Mesendoderm (in vitro differentiated cells): Measurements from ENCODE around the gene VAMP2.
"Not testable (repeated sequence)": the region's sequence is repeated elsewhere in the genome, so short reads cannot be mapped to it uniquely, and the experiment has no call there.

Experiments
- DNase-seq: peaks from one replicate; pipeline ENCODE4 v3.0.0; 2013
- H2AK5ac ChIP-seq: 2 replicates; pipeline ENCODE4 v1.6.1; 2013; ENCODE audit warnings: low read length, inconsistent platforms
- H2BK120ac ChIP-seq: 2 replicates; pipeline ENCODE4 v1.6.1; 2013; ENCODE audit warnings: low read depth, mild to moderate bottlenecking, low read length, moderate library complexity, mixed read lengths
- H2BK15ac ChIP-seq: replicated peaks from 2 replicates; pipeline ENCODE4 v1.6.1; 2013; ENCODE audit warnings: low read depth, mild to moderate bottlenecking, moderate library complexity
- H2BK5ac ChIP-seq: 2 replicates; pipeline ENCODE4 v1.6.1; 2013; ENCODE audit warnings: low read length, inconsistent platforms
- H3K18ac ChIP-seq: 2 replicates; pipeline ENCODE4 v1.6.1; 2013; ENCODE audit warnings: mild to moderate bottlenecking, low read length, mixed read lengths
- H3K23ac ChIP-seq: one replicate; pipeline ENCODE4 v1.6.1; 2013; ENCODE audit warnings: low read length
- H3K27ac ChIP-seq: 2 replicates; pipeline ENCODE4 v1.5.1; 2013; ENCODE audit warnings: low read depth, mild to moderate bottlenecking, inconsistent platforms, low read length, moderate library complexity
- H3K27me3 ChIP-seq: 2 replicates; pipeline ENCODE4 v1.6.1; 2013; ENCODE audit warnings: low read length, control low read depth, mild to moderate bottlenecking, inconsistent platforms; ENCODE audit not compliant: insufficient read depth, poor library complexity
- H3K36me3 ChIP-seq: 2 replicates; pipeline ENCODE4 v1.6.1; 2013; ENCODE audit warnings: low read length, inconsistent platforms; ENCODE audit not compliant: control insufficient read depth, insufficient read depth
- H3K4ac ChIP-seq: one replicate; pipeline ENCODE4 v1.6.1; 2013; ENCODE audit warnings: low read depth, mild to moderate bottlenecking, low read length, moderate library complexity
- H3K4me1 ChIP-seq: 2 replicates; pipeline ENCODE4 v1.6.1; 2013; ENCODE audit warnings: low read depth, low read length, inconsistent platforms; ENCODE audit not compliant: control insufficient read depth
- H3K4me2 ChIP-seq: 2 replicates; pipeline ENCODE4 v1.6.1; 2013; ENCODE audit warnings: low read length
- H3K4me3 ChIP-seq: 2 replicates; pipeline ENCODE4 v1.5.1; 2013; ENCODE audit warnings: mild to moderate bottlenecking, low read length
- H3K56ac ChIP-seq: one replicate; pipeline ENCODE4 v1.6.1; 2013; ENCODE audit warnings: low read length
- H3K79me1 ChIP-seq: 2 replicates; pipeline ENCODE4 v1.6.1; 2013; ENCODE audit warnings: low read length, inconsistent platforms
- H3K79me2 ChIP-seq: 2 replicates; pipeline ENCODE4 v1.6.1; 2013; ENCODE audit warnings: mild to moderate bottlenecking, low read length; ENCODE audit not compliant: control insufficient read depth, insufficient read depth
- H3K9ac ChIP-seq: 2 replicates; pipeline ENCODE4 v1.6.1; 2013; ENCODE audit warnings: low read length, inconsistent platforms
- H4K5ac ChIP-seq: one replicate; pipeline ENCODE4 v1.6.1; 2013; ENCODE audit warnings: low read length
- H4K8ac ChIP-seq: one replicate; pipeline ENCODE4 v1.6.1; 2013; ENCODE audit warnings: low read depth, mild to moderate bottlenecking, control low read depth, low read length, moderate library complexity
- WGBS: extraction: QIAGEN DNeasy Blood & Tissue Kit; methylation state at CpG from one replicate; pipeline ENCODE4 v1.1.7; 2013; ENCODE audit warnings: low lambda C conversion rate, missing lambda C conversion rate; ENCODE audit not compliant: insufficient coverage; ENCODE audit errors: extremely low coverage; 5-methylcytosine and 5-hydroxymethylcytosine counted together

The VAMP2 gene

DNA sequence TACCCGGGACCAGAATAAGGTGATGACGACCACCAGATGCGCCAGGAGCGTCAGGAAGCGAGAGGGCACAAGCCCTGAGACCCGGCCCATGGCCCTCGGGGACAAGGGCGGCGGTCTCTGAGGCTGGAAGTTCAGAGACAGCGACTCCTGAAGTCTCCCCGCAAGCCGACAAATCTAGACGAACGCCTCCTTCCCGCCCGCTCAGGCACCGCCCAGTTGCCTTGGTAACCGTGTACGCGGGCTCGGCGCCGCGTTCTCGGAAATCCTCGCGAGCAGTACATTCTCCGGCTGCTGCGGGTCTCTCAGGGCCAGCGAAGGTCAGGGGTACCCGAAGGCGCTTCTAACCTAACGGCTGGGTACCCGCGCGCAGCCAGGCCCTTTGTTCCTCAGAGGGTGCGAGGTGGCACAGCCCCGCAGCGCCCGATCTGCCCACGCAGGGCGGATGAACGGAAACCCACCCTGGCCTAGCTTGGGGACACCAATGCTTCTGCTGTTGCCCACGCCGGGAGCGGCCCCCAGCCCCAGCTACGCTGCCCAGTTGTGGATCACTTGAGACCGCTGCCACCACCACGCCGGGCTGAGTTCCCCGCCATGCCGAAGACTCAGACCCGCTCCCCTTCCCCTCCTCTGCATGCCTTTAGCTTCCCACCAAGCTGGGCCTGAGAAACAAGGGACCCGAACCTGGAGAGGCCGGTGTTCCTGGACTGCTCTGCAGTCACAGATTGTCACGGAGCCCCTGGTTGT, 13.6 kb upstream of the VAMP2 start, which contains the start of gene TMEM107:
TMEM107 (minus strand) TSS at position 184 of the 744 bp plus-strand sequence; CDS start at position 90, 94 bp downstream.
- Histone ChIP-seq H3K4me1 (peaks cover 7% of the 10 kb centered on the region), H3K9ac (peak within 1 kb of the TSS; percentile 82), H4K5ac (no peak within 1 kb of the TSS), H3K79me1 (no peaks in the 10 kb centered on the region), H3K27ac (peak within 1 kb of the TSS; percentile 51), H4K8ac (no peak within 1 kb of the TSS), H3K23ac (no peak within 1 kb of the TSS), H3K27me3 (no peaks in the 10 kb centered on the region), H2BK120ac (no peak within 1 kb of the TSS), H3K4me2 (peak within 1 kb of the TSS; percentile 83), H2BK5ac (no peak within 1 kb of the TSS), H3K4me3 (peak within 1 kb of the TSS; percentile 68), H3K36me3 (no peaks in the 10 kb centered on the region), H3K79me2 (no peaks in the 10 kb centered on the region), H3K56ac (peak within 1 kb of the TSS; percentile 91), H3K4ac (no peak within 1 kb of the TSS), H2AK5ac (peak within 1 kb of the TSS; percentile 55), H3K18ac (peak within 1 kb of the TSS; percentile 2), H2BK15ac (no peak within 1 kb of the TSS)
- DNase-seq: peak; percentile 96
- no CpG with 5 or more reads among the region's 56 CpGs for WGBS

- H2BK15ac ChIP-seq: no peak overlapping the region
- DNase-seq: no peak
- H3K27me3 ChIP-seq: no peaks in the 10 kb centered on the region
- no peak overlapping the region for H3K27ac ChIP-seq
- WGBS: no CpG with 5 or more reads among the region's 11 CpGs
- no peak overlapping the region for H2AK5ac ChIP-seq
- H2BK120ac ChIP-seq: no peak overlapping the region
- peak overlapping the region; percentile 90 for H3K56ac ChIP-seq
- no peak overlapping the region for H3K23ac ChIP-seq
- peaks cover 7% of the 10 kb centered on the region for H3K4me1 ChIP-seq
- H3K4me2 ChIP-seq: peak overlapping the region; percentile 67
- no peak overlapping the region for H2BK5ac ChIP-seq
- H3K4me3 ChIP-seq: peak overlapping the region; percentile 68
- H3K79me2 ChIP-seq: no peaks in the 10 kb centered on the region
- no peak overlapping the region for H3K18ac ChIP-seq
- H3K36me3 ChIP-seq: no peaks in the 10 kb centered on the region
- H3K4ac ChIP-seq: no peak overlapping the region
- no peak overlapping the region for H4K5ac ChIP-seq
- peak overlapping the region; percentile 82 for H3K9ac ChIP-seq
- H3K79me1 ChIP-seq: no peaks in the 10 kb centered on the region
- H4K8ac ChIP-seq: no peak overlapping the region
Measured at GRCh38 chr17:8175795-8176196, 13.0 kb upstream of the VAMP2 start.

DNA sequence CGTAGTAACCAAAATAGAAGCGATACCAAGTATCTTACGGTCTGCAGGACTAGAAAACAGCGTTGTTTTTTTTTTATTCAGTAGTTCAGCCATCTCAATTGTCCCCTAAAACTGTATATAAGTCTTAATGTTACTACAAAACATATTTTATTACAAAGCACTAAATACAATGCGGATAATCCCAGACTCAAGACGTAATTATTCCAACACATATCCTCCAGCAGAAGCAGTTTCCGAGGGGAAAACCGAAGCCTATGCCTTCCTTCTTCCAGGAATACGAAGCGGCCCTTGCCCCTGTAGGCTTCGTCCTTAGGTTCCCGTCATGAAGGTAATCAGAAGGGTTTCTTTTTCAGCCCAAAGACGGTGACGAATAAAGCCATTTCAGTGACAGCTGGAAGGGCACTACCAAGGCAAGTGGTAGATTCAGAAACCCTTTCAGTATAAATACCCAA, 11.1 kb upstream of the VAMP2 start:
- no peaks in the 10 kb centered on the region for H3K79me1 ChIP-seq
- no peaks in the 10 kb centered on the region for H3K79me2 ChIP-seq
- WGBS: no CpG with 5 or more reads among the region's 14 CpGs
- H3K23ac ChIP-seq: no peak overlapping the region
- H3K27ac ChIP-seq: no peak overlapping the region
- H3K56ac ChIP-seq: peak overlapping the region; percentile 66
- H3K4me3 ChIP-seq: no peak overlapping the region
- H4K5ac ChIP-seq: no peak overlapping the region
- no peak overlapping the region for H3K18ac ChIP-seq
- H2BK120ac ChIP-seq: no peak overlapping the region
- H3K27me3 ChIP-seq: no peaks in the 10 kb centered on the region
- H3K36me3 ChIP-seq: no peaks in the 10 kb centered on the region
- peaks cover 7% of the 10 kb centered on the region for H3K4me1 ChIP-seq
- no peak overlapping the region for H2BK15ac ChIP-seq
- H4K8ac ChIP-seq: no peak overlapping the region
- H3K4ac ChIP-seq: no peak overlapping the region
- H2AK5ac ChIP-seq: no peak overlapping the region
- no peak for DNase-seq
- peak overlapping the region; percentile 57 for H3K9ac ChIP-seq
- H2BK5ac ChIP-seq: no peak overlapping the region
- peak overlapping the region; percentile 37 for H3K4me2 ChIP-seq

DNA sequence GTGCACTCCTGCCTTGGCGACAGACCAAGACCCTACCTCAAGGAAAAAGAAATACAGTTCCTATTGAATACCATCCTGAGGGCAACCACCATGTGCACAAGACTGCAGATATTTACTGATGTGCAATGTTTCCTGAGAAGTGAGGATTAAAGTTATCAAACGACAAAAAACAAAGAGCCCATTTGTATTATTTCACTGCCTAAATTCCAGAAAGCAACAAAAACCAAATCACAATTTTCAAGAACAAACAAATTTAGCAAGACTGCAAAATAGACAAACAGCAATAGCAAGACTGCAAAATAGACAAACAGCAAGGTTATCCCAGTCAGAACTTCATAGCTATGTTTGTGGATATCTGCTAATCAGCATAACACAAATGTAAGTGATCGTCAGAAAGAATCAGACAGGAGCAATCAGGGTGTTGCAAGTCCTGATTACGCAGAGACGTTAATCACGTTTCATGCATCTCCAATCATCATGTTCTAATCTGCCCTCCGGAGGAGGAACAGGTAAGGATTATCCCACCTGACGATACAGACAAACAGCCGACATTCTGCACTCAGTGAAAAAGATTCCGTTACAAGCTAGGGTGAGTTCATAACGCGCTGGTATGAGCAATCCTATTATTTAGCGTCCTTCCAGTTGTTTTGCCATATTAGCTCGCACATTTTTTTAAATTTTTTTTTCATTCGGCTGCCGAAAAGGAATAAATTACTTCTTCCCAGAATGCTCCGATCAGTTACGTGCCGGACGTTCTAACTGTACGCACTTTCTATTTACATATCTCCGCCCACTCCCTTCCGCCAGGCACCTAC, 10.5 kb upstream of the VAMP2 start:
- no peaks in the 10 kb centered on the region for H3K79me1 ChIP-seq
- no peak overlapping the region for H3K4me3 ChIP-seq
- no peak overlapping the region for H4K8ac ChIP-seq
- no peak overlapping the region for H2BK5ac ChIP-seq
- H3K56ac ChIP-seq: peak overlapping the region; percentile 36
- WGBS: no CpG with 5 or more reads among the region's 23 CpGs
- H3K18ac ChIP-seq: no peak overlapping the region
- H3K79me2 ChIP-seq: no peaks in the 10 kb centered on the region
- no peak overlapping the region for H3K4me2 ChIP-seq
- no peaks in the 10 kb centered on the region for H3K36me3 ChIP-seq
- H2AK5ac ChIP-seq: no peak overlapping the region
- H2BK120ac ChIP-seq: no peak overlapping the region
- no peak overlapping the region for H4K5ac ChIP-seq
- peaks cover 7% of the 10 kb centered on the region for H3K4me1 ChIP-seq
- no peak overlapping the region for H3K4ac ChIP-seq
- H3K27ac ChIP-seq: no peak overlapping the region
- no peak overlapping the region for H3K9ac ChIP-seq
- no peaks in the 10 kb centered on the region for H3K27me3 ChIP-seq
- DNase-seq: peak; percentile 99
- H3K23ac ChIP-seq: no peak overlapping the region
- no peak overlapping the region for H2BK15ac ChIP-seq

GRCh38 chr17:8170186-8170585, 7.4 kb upstream of the VAMP2 start:
- not testable (repeated sequence) for H3K9ac ChIP-seq, H3K4ac ChIP-seq, H2BK5ac ChIP-seq, H3K4me3 ChIP-seq, H3K27me3 ChIP-seq, H3K23ac ChIP-seq, H3K79me2 ChIP-seq, H4K8ac ChIP-seq, H3K4me2 ChIP-seq, H3K18ac ChIP-seq, H4K5ac ChIP-seq, H3K4me1 ChIP-seq, H2BK15ac ChIP-seq, H2AK5ac ChIP-seq, H3K79me1 ChIP-seq, DNase-seq, H2BK120ac ChIP-seq, H3K27ac ChIP-seq, H3K36me3 ChIP-seq, H3K56ac ChIP-seq
- no CpG with 5 or more reads among the region's 19 CpGs for WGBS
